Stimulated activated naive CD8-positive, alpha-beta T cell treated with anti-CD3 and anti-CD28 coated beads, Interleukin-15, Interleukin-2, amounts not matched to agents 100 U/mL and 50 U/mL, for 24 hours (primary cell): ENCODE data around the gene NPDC1.
"Not testable (repeated sequence)": the region's sequence is repeated elsewhere in the genome, so short reads cannot be mapped to it uniquely, and the experiment has no call there.

Source experiments
- ATAC-seq: fragments of 150-1000 bp; cut with Tn5 transposase; one replicate; pipeline ENCODE4 v1.10.0; 2021
- DNase-seq: peaks from one replicate; pipeline ENCODE4 v3.0.0; 2021

The NPDC1 gene

GRCh38 chr9:137011907-137012675 lies 33.9 kb downstream of the NPDC1 start:
- no peak for DNase-seq
- ATAC-seq = no peak

- DNase-seq = no peak
- ATAC-seq = no peak
These were observed 34.8 kb downstream of the NPDC1 start for GRCh38 chr9:137011156-137011555.

GRCh38 chr9:137009938-137010732 lies 35.8 kb downstream of the NPDC1 start:
- DNase-seq (no peak), ATAC-seq (no peak)

- DNase-seq (no peak), ATAC-seq (no peak)
These were observed 36.8 kb downstream of the NPDC1 start for GRCh38 chr9:137009217-137009616.

- ATAC-seq (no peak), DNase-seq (no peak)
These were observed 37.7 kb downstream of the NPDC1 start for GRCh38 chr9:137008312-137008711.

GRCh38 chr9:137007816-137008270 lies 38.1 kb downstream of the NPDC1 start:
- DNase-seq = no peak
- no peak for ATAC-seq

GRCh38 chr9:137007108-137007815 lies 38.7 kb downstream of the NPDC1 start:
- DNase-seq = no peak
- no peak for ATAC-seq

- peak; percentile 48 for ATAC-seq
These were observed 39.6 kb downstream of the NPDC1 start for GRCh38 chr9:137006116-137007003.

GRCh38 chr9:137004285-137004684 lies 41.7 kb downstream of the NPDC1 start:
- not testable (repeated sequence) for DNase-seq, ATAC-seq

More at GRCh38 chr9:137006116-137007003, 39.6 kb downstream of the NPDC1 start:
- DNase-seq = peak; percentile 50

- DNase-seq = no peak
These were observed 43.3 kb downstream of the NPDC1 start for GRCh38 chr9:137002646-137003041.

GRCh38 chr9:137001857-137002645 lies 43.9 kb downstream of the NPDC1 start:
- ATAC-seq (no peak), DNase-seq (no peak)

More at GRCh38 chr9:137002646-137003041, 43.3 kb downstream of the NPDC1 start:
- ATAC-seq = no peak

GRCh38 chr9:137000177-137000930 lies 45.6 kb downstream of the NPDC1 start:
- ATAC-seq = peak; percentile 85
- peak; percentile 74 for DNase-seq

- no peak for DNase-seq
- no peak for ATAC-seq
These were observed 48.1 kb downstream of the NPDC1 start for GRCh38 chr9:136997830-136998234.

GRCh38 chr9:136997371-136997770 lies 48.6 kb downstream of the NPDC1 start:
- DNase-seq = no peak

GRCh38 chr9:136996361-136997292 lies 49.4 kb downstream of the NPDC1 start, which contains the start of gene CLIC3:
Gene CLIC3 (minus strand): TSS chr9:136996568. CDS start chr9:136996543, 25 bp downstream.
- no peak for ATAC-seq
- peak; percentile 55 for DNase-seq

More at GRCh38 chr9:136997371-136997770, 48.6 kb downstream of the NPDC1 start:
- no peak for ATAC-seq

- DNase-seq (no peak), ATAC-seq (no peak)
These were observed 50.1 kb downstream of the NPDC1 start for GRCh38 chr9:136995772-136996311.

- no peak for ATAC-seq
- DNase-seq = no peak
These were observed 50.6 kb downstream of the NPDC1 start for GRCh38 chr9:136995362-136995761.

GRCh38 chr9:136994888-136995230 lies 51.1 kb downstream of the NPDC1 start:
- ATAC-seq (no peak), DNase-seq (no peak)
